Measurements from ENCODE around the gene PAQR4. TPM values are rescaled to one million over a fixed set of nuclear protein-coding genes. Genes with fewer than 3 reads are reported as not detected.

PAQR4 gene
- total RNA-seq, 1 donor from 2014 or later: 33.1 TPM

- no peak for DNase-seq (ENCODE audit: low spot score)
Measured at GRCh38 chr16:3004781-3005284, 35.7 kb downstream of the PAQR4 start.

GRCh38 chr16:3007059-3007956, 38.2 kb downstream of the PAQR4 start:
- peak; percentile 72 for DNase-seq (ENCODE audit: low spot score)

DNA sequence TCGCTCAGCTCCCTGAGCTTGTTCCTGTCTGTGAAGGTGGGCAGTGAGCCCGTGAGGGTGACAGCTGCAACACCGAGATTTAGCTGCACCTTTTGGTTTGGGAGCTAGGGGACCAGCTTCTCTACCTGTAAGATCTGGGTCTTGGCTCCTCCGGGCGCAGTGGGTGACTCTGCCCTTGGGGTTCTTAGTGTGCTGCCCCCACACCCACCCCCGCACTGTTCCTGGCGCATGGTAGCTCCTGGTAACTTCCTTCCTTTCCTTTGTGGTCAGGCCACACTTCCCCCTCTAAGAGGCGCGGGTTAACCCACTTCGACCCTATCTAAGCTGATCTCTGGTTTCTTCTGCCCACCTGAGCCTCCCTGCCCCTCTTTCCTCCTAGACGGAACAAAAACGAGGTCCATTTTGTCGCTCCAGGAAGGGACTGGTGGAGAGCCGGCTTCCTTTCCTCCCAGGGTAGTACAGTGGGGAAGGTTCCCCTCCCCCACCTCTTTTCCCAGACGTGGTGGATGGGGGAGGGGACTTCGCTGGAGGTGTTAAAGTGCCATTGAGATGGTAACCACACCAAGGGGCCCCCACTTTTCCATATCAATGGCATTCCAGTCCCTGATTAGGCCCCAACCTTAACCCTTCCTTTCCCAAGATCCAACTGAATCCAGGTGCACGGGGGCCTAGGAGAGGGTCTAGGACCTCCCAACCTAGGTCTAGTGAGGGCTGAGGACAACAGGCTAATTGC, 39.0 kb downstream of the PAQR4 start:
- DNase-seq (ENCODE audit: low spot score): no peak

- DNase-seq (ENCODE audit: low spot score): no peak
Measured at GRCh38 chr16:3008690-3009037, 39.5 kb downstream of the PAQR4 start.

- DNase-seq (ENCODE audit: low spot score): peak; percentile 62
Measured at GRCh38 chr16:3009568-3010390, 40.6 kb downstream of the PAQR4 start.

- no peak for DNase-seq (ENCODE audit: low spot score)
Measured at GRCh38 chr16:3010510-3010909, 41.4 kb downstream of the PAQR4 start.

- no peak for DNase-seq (ENCODE audit: low spot score)
Measured at GRCh38 chr16:3012246-3012645, 43.1 kb downstream of the PAQR4 start.

DNA sequence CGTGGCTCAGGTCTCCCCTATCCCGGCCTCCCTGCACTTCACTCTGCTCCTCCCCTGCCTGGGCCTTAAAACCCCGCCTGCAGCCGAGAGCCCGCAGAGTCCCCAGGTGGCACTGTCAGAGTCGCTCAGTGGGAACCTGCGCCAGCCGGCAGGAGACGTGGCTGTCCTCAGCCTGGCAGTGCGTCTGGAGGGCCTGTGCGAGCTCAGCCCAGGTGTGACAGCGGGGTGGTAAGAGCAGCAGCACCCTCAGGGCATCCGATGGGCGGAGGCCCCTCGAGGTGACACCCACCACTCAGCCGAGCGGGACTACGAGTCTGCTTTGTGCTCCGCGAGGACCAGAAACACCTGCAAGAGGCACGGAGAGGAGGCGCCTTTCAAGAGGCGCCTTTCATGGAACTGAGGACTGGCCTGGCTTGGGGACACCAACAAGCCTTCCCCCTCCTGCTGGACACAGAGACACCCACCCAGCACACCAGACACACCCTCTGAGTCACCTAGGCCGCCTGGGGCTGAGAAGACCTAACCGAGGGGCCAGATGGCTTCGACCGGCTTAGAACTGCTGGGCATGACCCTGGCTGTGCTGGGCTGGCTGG, 43.8 kb downstream of the PAQR4 start, which contains the start of gene CLDN9:
CLDN9 (plus strand) TSS at position 96 of the 593 bp plus-strand sequence; CDS start at position 536, 440 bp downstream.
- peak; percentile 44 for DNase-seq (ENCODE audit: low spot score)

DNA sequence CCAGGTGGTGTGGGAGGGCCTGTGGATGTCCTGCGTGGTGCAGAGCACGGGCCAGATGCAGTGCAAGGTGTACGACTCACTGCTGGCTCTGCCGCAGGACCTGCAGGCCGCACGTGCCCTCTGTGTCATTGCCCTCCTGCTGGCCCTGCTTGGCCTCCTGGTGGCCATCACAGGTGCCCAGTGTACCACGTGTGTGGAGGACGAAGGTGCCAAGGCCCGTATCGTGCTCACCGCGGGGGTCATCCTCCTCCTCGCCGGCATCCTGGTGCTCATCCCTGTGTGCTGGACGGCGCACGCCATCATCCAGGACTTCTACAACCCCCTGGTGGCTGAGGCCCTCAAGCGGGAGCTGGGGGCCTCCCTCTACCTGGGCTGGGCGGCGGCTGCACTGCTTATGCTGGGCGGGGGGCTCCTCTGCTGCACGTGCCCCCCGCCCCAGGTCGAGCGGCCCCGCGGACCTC, 44.4 kb downstream of the PAQR4 start:
- no peak for DNase-seq (ENCODE audit: low spot score)

GRCh38 chr16:3013998-3014690, 45.0 kb downstream of the PAQR4 start:
- no peak for DNase-seq (ENCODE audit: low spot score)

DNA sequence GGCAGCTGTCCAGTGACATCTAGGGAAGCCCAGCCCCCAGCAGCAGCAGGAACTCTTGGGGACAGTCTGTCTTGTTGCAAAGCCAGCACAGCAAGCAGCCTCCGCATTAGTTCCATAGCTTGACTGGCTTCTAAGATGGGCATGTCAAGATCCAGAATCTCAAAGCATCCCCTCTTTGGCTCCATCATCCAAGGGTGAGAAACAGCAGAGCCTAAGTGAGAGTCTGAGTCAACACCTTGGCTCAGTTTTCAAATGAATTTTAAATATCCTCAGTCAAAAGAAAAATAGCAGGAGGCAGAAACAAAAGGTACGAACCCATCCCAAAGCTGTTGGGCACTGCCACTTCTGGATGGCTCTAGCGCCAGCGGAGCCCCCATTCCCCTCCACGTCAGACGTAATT, 45.8 kb downstream of the PAQR4 start:
- DNase-seq (ENCODE audit: low spot score): no peak

DNA sequence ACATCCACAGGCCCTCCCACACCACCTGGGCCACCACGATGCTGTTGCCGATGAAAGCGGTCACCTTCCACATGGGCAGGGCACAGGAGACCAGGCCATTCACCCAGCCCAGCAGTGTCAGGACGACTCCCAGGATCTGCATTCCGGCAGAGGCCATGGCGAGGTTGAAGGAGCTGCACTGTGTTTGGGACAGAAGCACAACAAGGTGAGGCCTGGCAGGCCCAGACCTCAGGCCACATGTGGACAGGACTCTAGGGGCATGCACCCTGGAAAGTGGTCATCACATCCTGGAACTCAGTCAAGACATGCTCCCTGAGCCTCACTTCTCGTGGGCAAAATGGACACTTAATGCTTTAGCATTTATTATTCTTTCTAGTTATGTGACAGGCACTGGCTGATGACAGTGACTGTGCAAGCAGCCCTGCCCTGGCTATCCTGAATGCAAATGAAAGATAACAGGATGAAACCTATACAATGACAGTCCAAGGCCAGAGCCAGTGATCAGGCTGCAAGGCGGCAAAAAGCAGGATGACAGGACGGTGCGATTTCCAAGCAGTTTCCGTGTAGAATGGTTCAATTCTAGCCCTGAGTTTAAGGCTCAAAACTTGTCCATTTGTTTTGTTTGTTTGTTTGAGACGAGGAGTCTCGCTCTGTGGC, 46.8 kb downstream of the PAQR4 start:
- DNase-seq (ENCODE audit: low spot score): no peak

- DNase-seq (ENCODE audit: low spot score): no peak
Measured at GRCh38 chr16:3017344-3017743, 48.2 kb downstream of the PAQR4 start.

- DNase-seq (ENCODE audit: low spot score): no peak
Measured at GRCh38 chr16:3017794-3018506, 48.8 kb downstream of the PAQR4 start, which contains the start of gene CLDN6. CLDN6 (minus strand) TSS chr16:3018183; CDS start chr16:3016021, 2,162 bp downstream.

GRCh38 chr16:3019594-3020246, 50.6 kb downstream of the PAQR4 start:
- no peak for DNase-seq (ENCODE audit: low spot score)

GRCh38 chr16:3020247-3020603, 51.1 kb downstream of the PAQR4 start, which contains the start of gene TNFRSF12A:
TNFRSF12A (plus strand) TSS chr16:3020368; CDS start chr16:3020398, 30 bp downstream.
- peak; percentile 80 for DNase-seq (ENCODE audit: low spot score)

DNA sequence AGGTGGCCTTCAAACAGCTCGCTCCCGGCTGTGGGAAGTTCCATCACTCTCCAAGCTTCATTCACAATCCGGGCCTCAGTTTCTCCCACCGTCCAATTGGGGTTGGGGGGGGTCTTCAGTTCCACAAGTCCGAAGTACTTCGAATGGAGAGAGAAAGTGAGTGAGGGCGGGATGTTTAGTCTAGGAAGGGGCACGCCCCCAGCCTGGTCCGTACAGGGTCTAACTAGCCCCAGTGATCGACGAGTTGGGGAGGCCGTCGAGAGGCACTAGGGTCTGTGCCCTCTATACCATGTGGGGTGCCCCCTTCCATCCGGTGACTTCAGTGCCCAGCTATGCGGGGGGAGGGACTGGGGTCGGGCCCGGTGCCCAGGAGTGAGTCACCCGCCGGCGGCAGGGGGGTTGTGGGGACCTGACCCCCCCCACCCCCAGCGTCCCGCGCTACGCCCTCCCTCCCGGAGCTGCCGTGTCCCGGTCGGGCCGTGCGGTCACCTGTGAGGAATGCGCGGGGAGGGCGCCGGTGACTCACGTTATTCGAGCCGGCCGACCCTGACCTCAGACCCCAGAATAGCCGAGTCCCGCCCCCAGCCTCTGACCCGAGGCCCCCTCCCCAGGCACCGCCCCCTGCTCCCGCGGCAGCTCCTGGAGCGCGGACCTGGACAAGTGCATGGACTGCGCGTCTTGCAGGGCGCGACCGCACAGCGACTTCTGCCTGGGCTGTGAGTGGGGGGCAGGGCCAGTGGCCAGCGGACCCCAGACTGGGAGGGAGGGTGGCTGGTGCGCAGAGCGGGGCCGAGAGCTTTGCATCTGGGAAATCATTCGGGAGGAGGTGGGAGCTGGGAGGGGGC, 51.7 kb downstream of the PAQR4 start:
- peak; percentile 78 for DNase-seq (ENCODE audit: low spot score)
